ENCODE results near the gene RHOF. TPM values are rescaled to one million over a fixed set of nuclear protein-coding genes. Genes with fewer than 3 reads are reported as not detected.
"Not testable (repeated sequence)": the region's sequence is repeated elsewhere in the genome, so short reads cannot be mapped to it uniquely, and the experiment has no call there.

RHOF gene
- total RNA-seq, 1 donor from 2014 or later: 194 TPM

DNA sequence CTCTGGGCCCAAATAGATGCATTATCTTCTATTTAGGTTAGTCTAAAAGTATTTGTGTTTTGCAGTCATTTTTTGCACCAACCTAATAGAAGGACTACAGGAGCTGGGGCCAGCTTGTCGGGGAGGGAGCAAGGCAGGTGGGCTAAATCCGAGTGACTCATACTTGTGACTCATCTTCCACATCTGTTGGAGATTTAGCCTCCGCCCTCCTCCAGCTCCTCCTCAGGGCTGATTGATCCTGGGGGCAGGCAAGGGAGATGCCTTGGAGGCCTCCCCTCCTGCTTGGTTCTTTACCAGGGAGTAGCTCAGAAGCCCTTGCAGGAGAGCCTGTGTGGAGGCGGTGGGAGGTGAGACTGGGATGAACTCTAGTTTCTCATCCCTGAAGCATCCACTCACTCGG, 27.9 kb downstream of the RHOF start:
- Histone ChIP-seq H3K36me3 (ENCODE audit: control insufficient read depth, insufficient read depth, low read length) (no peaks in the 10 kb centered on the region), H3K4me3 (ENCODE audit: low read depth, low read length) (no peak overlapping the region), H3K27me3 (ENCODE audit: control insufficient read depth, insufficient read depth, low read length) (no peaks in the 10 kb centered on the region)
- no peak for DNase-seq (ENCODE audit: low read depth)
- TF ChIP-seq, protein P1, sequence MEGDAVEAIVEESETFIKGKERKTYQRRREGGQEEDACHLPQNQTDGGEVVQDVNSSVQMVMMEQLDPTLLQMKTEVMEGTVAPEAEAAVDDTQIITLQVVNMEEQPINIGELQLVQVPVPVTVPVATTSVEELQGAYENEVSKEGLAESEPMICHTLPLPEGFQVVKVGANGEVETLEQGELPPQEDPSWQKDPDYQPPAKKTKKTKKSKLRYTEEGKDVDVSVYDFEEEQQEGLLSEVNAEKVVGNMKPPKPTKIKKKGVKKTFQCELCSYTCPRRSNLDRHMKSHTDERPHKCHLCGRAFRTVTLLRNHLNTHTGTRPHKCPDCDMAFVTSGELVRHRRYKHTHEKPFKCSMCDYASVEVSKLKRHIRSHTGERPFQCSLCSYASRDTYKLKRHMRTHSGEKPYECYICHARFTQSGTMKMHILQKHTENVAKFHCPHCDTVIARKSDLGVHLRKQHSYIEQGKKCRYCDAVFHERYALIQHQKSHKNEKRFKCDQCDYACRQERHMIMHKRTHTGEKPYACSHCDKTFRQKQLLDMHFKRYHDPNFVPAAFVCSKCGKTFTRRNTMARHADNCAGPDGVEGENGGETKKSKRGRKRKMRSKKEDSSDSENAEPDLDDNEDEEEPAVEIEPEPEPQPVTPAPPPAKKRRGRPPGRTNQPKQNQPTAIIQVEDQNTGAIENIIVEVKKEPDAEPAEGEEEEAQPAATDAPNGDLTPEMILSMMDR (IDR thresholded peaks at IDR 0.05; ENCODE audit: insufficient read depth, low read length, poor library complexity, severe bottlenecking): no peak

DNA sequence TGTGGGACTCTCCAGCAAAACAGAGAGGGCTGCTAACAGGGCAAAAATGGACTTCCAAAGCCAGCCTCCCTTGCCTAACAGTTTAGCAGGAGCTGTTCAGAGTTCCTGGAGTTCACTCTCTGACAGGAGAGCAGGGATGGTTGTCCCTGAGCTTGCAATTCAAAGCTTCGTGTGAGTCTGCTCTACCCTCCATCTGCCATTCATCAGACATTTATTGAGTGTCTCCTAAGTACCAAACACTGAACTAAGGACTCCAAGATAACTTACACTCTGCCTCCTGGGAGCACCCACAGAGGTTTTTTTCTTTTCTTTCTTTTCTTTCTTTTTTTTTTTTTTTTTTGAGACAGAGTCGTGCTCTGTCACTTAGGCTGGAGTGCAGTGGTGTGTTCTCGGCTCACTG, 28.7 kb downstream of the RHOF start:
- TF ChIP-seq, protein P1 (IDR thresholded peaks at IDR 0.05; ENCODE audit: insufficient read depth, low read length, poor library complexity, severe bottlenecking): no peak
- Histone ChIP-seq H3K36me3 (ENCODE audit: control insufficient read depth, insufficient read depth, low read length) (no peaks in the 10 kb centered on the region), H3K27me3 (ENCODE audit: control insufficient read depth, insufficient read depth, low read length) (no peaks in the 10 kb centered on the region), H3K4me3 (ENCODE audit: low read depth, low read length) (no peak overlapping the region)
- DNase-seq (ENCODE audit: low read depth): no peak

DNA sequence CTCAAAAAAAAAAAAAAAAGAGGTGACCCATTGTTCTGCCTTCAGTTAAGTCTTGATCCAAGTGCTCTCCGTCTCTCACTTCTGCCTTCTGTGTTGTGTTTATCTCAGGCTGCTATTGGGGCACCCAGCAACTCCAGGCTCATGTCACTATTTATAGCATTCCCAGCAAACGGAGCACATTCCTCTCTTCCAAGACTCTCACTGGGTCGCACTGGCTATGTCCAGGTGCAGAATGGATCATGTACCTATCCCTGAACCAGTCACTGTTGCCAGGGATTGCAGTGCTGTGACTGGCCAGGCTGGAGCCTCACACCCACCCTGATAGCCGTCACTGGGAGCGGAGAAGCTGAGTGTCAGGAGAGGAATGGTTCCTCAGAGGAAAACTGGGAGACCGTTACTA, 31.2 kb downstream of the RHOF start:
- TF ChIP-seq, protein P1 (IDR thresholded peaks at IDR 0.05; ENCODE audit: insufficient read depth, low read length, poor library complexity, severe bottlenecking): no peak
- Histone ChIP-seq H3K36me3 (ENCODE audit: control insufficient read depth, insufficient read depth, low read length) (no peaks in the 10 kb centered on the region), H3K4me3 (ENCODE audit: low read depth, low read length) (no peak overlapping the region), H3K27me3 (ENCODE audit: control insufficient read depth, insufficient read depth, low read length) (no peaks in the 10 kb centered on the region)
- no peak for DNase-seq (ENCODE audit: low read depth)

DNA sequence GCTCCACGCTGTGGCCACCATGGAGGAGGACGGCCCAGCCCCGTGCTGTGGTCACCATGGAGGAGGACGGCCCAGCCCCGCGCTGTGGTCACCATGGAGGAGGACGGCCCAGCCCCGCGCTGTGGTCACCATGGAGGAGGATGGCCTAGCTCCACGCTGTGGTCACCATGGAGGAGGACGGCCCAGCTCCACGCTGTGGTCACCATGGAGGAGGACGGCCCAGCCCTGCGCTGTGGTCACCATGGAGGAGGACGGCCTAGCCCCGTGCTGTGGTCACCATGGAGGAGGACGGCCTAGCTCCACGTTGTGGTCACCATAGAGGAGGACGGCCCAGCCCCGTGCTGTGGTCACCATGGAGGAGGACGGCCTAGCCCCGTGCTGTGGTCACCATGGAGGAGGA, 35.0 kb downstream of the RHOF start:
- not testable (repeated sequence) for H3K4me3 ChIP-seq (ENCODE audit: low read depth, low read length); H3K27me3 ChIP-seq (ENCODE audit: control insufficient read depth, insufficient read depth, low read length); H3K36me3 ChIP-seq (ENCODE audit: control insufficient read depth, insufficient read depth, low read length); DNase-seq (ENCODE audit: low read depth)

DNA sequence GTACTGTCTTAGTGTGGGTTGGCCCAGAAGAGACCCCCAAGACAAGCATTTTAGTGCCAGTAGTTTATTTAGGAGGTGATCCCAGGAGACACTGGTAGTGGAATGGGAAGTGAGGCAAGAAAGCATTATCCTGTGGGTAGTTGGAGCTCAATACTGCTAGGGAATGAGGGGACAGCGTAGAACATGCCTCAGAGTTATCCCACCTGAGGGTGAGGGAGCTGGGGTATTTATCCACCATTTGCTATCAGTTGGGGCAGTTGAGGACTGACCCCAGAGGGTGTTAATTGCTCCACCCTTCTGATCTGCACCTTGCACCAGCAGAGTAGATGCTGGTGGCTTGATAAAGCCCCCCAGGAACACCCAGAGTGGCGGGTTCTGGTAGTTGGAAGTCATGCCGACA, 37.9 kb downstream of the RHOF start:
- DNase-seq (ENCODE audit: low read depth): no peak
- TF ChIP-seq, protein P1 (IDR thresholded peaks at IDR 0.05; ENCODE audit: insufficient read depth, low read length, poor library complexity, severe bottlenecking): no peak
- Histone ChIP-seq H3K36me3 (ENCODE audit: control insufficient read depth, insufficient read depth, low read length) (no peaks in the 10 kb centered on the region), H3K4me3 (ENCODE audit: low read depth, low read length) (no peak overlapping the region), H3K27me3 (ENCODE audit: control insufficient read depth, insufficient read depth, low read length) (no peaks in the 10 kb centered on the region)

DNA sequence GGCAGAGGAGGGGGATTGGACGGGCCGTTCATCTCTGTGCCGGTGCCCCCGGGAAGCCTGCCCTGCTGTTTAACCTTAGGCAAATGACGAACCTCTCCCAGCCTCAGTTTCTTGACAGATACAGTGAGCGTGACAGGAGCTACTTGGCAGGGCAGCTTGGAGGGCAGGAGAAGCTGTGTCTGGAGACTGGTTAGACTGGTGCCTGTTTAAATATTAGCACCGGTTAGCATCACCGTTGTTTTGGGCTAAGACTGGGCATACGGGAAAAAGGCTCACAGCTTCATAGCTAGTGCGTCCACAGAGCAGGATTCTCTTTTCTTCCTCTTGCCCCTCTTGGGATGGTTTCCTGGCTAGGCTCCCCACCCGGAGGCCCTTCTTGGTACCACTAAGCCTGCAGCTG, 38.7 kb downstream of the RHOF start:
- TF ChIP-seq, protein P1 (IDR thresholded peaks at IDR 0.05; ENCODE audit: insufficient read depth, low read length, poor library complexity, severe bottlenecking): no peak
- Histone ChIP-seq H3K27me3 (ENCODE audit: control insufficient read depth, insufficient read depth, low read length) (no peaks in the 10 kb centered on the region), H3K4me3 (ENCODE audit: low read depth, low read length) (no peak overlapping the region), H3K36me3 (ENCODE audit: control insufficient read depth, insufficient read depth, low read length) (peaks cover 1% of the 10 kb centered on the region)
- no peak for DNase-seq (ENCODE audit: low read depth)
